Measurements from ENCODE around the gene CX3CR1.

CX3CR1 gene

DNA sequence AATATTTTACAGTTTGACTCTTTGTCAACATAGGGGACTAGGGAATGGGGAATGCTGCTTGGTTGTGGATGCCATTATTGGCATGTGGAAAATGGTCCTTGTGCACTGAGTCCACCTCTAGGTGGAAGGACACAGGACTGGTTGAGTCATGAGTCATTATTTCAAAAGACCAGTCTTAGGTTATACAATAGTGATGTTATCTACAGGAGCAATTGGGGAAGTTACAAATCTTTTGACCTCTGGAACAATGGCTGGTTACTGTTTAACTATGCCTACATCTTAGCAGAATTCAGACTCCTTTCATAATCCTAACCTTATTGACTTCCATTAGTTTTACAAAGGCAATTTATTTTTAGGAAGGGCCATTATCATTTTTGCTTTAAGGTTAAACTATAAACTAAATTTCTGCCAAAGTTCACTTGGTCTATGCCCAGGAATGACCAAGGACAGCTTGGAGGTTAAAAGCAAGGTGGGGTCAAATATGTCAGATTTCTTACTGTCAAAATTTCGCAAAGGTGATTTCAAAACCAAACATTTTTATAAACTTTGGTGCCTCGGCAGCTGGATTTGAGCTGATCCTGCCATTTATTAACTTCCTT, 37.8 kb upstream of the CX3CR1 start:
- H3K4me1 ChIP-seq (ENCODE audit: control insufficient read depth in 1 of 2, insufficient read depth in 2 of 2, low read length in 2 of 2), result no peaks in the 10 kb centered on the region
- no peaks in the 10 kb centered on the region for H3K36me3 ChIP-seq (ENCODE audit: control insufficient read depth in 1 of 2, insufficient read depth in 2 of 2, low read length in 2 of 2)
- H3K27ac ChIP-seq (ENCODE audit: low read length), result no peak overlapping the region
- H3K4me3 ChIP-seq (ENCODE audit: low read depth in 1 of 2, low read length in 2 of 2), result no peak overlapping the region
- peaks cover 0 to 3% of the 10 kb centered on the region in 2 donors for H3K9me3 ChIP-seq (ENCODE audit: control insufficient read depth in 1 of 2, low read length in 2 of 2)
- no peaks in the 10 kb centered on the region for H3K27me3 ChIP-seq (ENCODE audit: low read depth, low read length)

DNA sequence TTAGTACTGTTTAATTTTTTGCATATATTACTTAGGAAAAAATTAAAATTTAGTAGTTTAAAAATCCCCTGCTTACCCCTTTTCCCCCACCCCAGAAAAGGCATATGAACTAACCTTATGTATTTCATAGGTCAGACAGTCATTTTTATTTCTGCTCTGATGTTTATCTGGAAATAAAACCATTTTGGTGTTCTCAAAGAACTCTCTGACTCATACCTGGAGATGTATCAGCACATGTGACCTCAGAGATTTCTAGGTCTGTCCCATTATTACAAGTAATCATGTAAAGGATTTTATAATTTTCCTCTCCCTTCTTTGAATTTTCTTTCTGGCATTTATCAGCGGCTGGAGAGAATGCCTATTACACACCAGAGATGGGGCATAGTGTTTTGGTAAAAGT, 35.6 kb upstream of the CX3CR1 start:
- H3K27me3 ChIP-seq (ENCODE audit: low read depth, low read length), result no peaks in the 10 kb centered on the region
- H3K9me3 ChIP-seq (ENCODE audit: control insufficient read depth in 1 of 2, low read length in 2 of 2), result peaks cover 0 to 3% of the 10 kb centered on the region in 2 donors
- H3K4me3 ChIP-seq (ENCODE audit: low read depth in 1 of 2, low read length in 2 of 2), result no peak overlapping the region
- H3K4me1 ChIP-seq (ENCODE audit: control insufficient read depth in 1 of 2, insufficient read depth in 2 of 2, low read length in 2 of 2), result no peaks in the 10 kb centered on the region
- H3K36me3 ChIP-seq (ENCODE audit: control insufficient read depth in 1 of 2, insufficient read depth in 2 of 2, low read length in 2 of 2), result no peaks in the 10 kb centered on the region
- H3K27ac ChIP-seq (ENCODE audit: low read length), result no peak overlapping the region

DNA sequence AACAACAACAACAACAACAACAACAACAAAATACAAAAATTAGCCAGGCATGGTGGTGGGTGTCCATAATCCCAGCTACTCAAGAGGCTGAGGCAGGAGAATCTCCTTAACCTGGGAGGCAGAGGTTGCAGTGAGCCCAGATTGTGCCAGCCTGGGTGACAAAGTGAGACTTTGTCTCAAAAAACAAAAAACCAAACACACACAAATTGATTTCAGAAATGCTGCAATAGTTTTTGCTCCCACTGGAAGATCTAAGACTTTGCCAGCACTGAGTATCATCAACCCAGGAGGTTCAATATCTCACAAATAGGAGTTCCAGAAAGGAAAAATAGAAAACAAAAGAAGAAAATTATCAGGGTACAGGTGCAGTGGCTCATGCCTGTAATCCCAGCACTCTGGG, 33.5 kb upstream of the CX3CR1 start:
- Histone ChIP-seq H3K27me3 (ENCODE audit: low read depth, low read length) (no peaks in the 10 kb centered on the region), H3K4me1 (ENCODE audit: control insufficient read depth in 1 of 2, insufficient read depth in 2 of 2, low read length in 2 of 2) (no peaks in the 10 kb centered on the region), H3K4me3 (ENCODE audit: low read depth in 1 of 2, low read length in 2 of 2) (no peak overlapping the region), H3K9me3 (ENCODE audit: control insufficient read depth in 1 of 2, low read length in 2 of 2) (peaks cover 0 to 3% of the 10 kb centered on the region in 2 donors), H3K27ac (ENCODE audit: low read length) (no peak overlapping the region), H3K36me3 (ENCODE audit: control insufficient read depth in 1 of 2, insufficient read depth in 2 of 2, low read length in 2 of 2) (no peaks in the 10 kb centered on the region)

DNA sequence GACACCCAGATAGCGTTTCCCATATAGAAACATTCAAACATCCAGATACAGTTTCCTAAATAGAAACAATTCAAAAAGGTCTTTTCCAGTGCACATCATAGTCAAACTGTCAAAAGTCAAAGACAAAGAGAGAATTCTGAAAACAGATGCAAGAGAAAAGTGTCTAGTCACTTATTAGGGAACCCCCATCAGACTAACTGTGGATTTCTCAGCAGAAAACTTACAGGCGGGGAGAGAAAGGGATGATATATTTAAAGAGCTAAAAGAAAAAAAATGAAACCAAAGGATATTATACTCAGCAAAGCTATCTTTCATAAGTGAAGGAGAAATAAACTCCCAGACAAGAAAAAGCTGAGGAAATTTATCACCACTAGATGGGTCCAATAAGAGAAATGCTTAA, 22.3 kb upstream of the CX3CR1 start:
- Histone ChIP-seq H3K9me3 (ENCODE audit: control insufficient read depth in 1 of 2, low read length in 2 of 2) (peaks cover 0 to 32% of the 10 kb centered on the region in 2 donors), H3K4me1 (ENCODE audit: control insufficient read depth in 1 of 2, insufficient read depth in 2 of 2, low read length in 2 of 2) (no peaks in the 10 kb centered on the region), H3K27ac (ENCODE audit: low read length) (no peak overlapping the region), H3K27me3 (ENCODE audit: low read depth, low read length) (no peaks in the 10 kb centered on the region), H3K4me3 (ENCODE audit: low read depth in 1 of 2, low read length in 2 of 2) (no peak overlapping the region), H3K36me3 (ENCODE audit: control insufficient read depth in 1 of 2, insufficient read depth in 2 of 2, low read length in 2 of 2) (no peaks in the 10 kb centered on the region)

DNA sequence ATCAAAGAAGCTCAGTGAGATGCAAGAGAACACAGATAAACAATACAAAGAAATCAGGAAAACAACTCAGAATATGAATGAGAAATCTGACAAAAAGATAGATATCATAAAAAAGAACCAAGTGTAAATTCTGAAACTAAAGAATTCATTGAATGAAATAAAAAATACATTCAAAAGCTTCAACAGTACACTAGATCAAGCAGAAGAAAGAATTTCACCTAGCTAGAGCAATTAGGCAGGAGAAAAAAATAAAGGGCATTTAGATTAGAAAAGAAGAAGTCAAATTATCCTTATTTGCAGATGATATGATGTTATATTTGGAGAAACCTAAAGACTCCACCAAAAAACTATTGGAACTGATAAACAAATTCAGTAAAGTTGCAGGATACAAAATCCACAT, 19.4 kb upstream of the CX3CR1 start:
- H3K27ac ChIP-seq (ENCODE audit: low read length), result no peak overlapping the region

DNA sequence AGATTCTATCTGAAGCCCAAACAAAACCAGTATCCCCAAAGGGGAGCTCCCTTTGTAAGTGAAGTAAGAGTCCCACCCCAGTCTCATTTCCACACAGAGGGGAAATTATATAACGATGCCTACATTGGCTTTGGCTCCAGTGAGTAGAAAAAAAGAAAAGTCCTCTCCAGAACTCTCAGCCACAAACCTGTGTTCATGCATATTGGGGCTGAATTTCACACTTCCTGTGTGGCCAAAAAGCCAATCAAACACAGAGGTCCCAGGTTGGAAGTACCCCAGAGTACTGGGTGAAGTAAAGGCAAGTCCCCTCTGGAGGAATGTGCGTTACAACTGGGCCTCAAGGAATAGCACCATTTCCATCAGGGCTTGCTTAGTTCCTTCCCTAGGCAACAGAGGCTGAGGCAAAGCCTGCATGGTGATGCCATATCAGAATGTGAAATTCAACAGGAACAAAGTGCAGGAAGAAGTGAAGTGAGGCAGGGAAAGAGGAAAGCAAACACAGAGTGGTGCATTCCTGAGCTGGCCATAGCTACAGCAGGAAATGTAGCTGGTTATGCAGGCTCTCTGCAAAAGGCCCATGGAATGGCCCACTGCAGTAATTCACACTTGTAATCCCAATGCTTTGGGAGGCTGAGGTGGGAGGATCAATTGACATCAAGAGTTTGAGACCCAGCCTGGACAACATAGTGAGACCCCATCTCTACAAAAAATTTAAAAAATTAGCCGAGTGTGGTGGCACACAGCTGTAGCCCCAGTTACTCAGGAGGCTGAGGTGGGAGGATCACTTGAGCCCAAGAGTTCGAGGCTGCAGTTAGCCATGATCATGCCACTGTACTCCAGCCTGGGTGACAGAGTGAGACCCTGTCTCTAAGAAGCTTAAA, 16.6 kb upstream of the CX3CR1 start:
- Histone ChIP-seq H3K27me3 (ENCODE audit: low read depth, low read length) (no peaks in the 10 kb centered on the region), H3K4me3 (ENCODE audit: low read depth in 1 of 2, low read length in 2 of 2) (no peak overlapping the region), H3K27ac (ENCODE audit: low read length) (no peak overlapping the region), H3K9me3 (ENCODE audit: control insufficient read depth in 1 of 2, low read length in 2 of 2) (peaks cover 0 to 23% of the 10 kb centered on the region in 2 donors), H3K36me3 (ENCODE audit: control insufficient read depth in 1 of 2, insufficient read depth in 2 of 2, low read length in 2 of 2) (no peaks in the 10 kb centered on the region), H3K4me1 (ENCODE audit: control insufficient read depth in 1 of 2, insufficient read depth in 2 of 2, low read length in 2 of 2) (no peaks in the 10 kb centered on the region)

More for the DNA sequence above, 19.4 kb upstream of the CX3CR1 start:
- Histone ChIP-seq H3K36me3 (ENCODE audit: control insufficient read depth in 1 of 2, insufficient read depth in 2 of 2, low read length in 2 of 2) (no peaks in the 10 kb centered on the region), H3K4me1 (ENCODE audit: control insufficient read depth in 1 of 2, insufficient read depth in 2 of 2, low read length in 2 of 2) (no peaks in the 10 kb centered on the region), H3K9me3 (ENCODE audit: control insufficient read depth in 1 of 2, low read length in 2 of 2) (peaks cover 0 to 27% of the 10 kb centered on the region in 2 donors), H3K4me3 (ENCODE audit: low read depth in 1 of 2, low read length in 2 of 2) (no peak overlapping the region), H3K27me3 (ENCODE audit: low read depth, low read length) (no peaks in the 10 kb centered on the region)

DNA sequence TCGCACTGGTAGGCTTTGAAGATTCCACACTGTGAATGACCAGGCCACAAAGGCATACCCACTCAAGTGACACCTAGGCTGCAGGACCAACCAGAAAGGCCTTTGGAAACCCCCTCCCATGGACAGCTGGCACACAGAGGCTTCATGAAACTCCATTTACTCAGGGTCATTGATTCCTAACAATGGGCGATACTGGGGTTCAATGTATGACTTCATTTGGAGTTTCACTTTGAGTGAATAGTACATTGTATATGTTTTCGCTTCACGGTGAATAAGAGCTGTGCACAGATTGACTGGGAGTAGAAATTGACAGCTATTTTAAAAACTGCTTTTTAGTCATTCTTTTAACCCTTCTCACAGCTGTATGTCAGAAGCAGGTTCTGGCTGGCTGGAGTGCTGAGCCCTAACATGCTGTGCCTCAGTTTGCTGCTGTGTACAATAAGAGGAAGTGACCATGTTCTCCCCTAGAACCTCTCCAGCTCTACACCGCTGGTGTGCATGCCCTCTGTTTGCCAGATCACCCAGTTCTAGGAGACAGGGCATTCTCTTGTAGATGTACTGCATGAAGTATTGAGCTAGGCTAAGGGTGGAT, 15.4 kb upstream of the CX3CR1 start:
- no peaks in the 10 kb centered on the region for H3K27me3 ChIP-seq (ENCODE audit: low read depth, low read length)

DNA sequence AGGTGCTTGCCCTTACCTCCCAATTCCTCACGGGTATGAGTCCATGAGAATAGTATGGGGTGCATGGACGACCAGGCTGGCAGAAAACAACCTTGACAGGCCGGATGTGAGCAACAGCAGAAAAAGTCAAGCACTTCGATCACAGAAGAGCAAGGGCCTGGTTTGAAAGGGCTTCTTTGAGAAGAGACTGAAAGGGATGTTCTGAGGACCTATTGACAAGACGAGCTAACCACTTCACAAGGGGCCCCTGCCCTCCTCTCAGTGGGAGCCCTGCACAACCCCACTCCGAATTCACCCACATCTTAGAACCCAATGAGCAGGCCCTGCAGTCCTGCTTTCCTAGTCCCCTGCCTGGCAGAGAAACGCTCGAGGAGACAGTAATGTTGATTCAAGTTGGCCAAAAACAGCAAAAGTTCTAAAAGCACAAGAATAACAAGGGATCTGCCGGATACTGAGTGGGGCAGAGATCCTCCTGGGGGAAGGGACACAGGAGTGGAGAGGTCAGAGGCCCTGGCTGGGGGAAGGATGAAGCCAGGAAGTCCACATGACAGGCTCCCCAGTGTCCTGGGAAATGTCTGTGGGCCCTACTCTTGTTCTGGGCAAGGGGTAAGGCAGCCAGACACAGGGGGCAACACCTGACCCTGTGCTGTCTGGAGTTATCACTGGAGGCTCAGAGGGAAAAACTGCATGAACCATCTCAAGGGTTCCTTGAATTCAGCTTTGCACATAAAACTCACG, 14.8 kb upstream of the CX3CR1 start:
- H3K4me3 ChIP-seq (ENCODE audit: low read depth in 1 of 2, low read length in 2 of 2), result no peak overlapping the region
- H3K9me3 ChIP-seq (ENCODE audit: control insufficient read depth in 1 of 2, low read length in 2 of 2), result peaks cover 0 to 12% of the 10 kb centered on the region in 2 donors
- no peaks in the 10 kb centered on the region for H3K36me3 ChIP-seq (ENCODE audit: control insufficient read depth in 1 of 2, insufficient read depth in 2 of 2, low read length in 2 of 2)

More for the DNA sequence above, 15.4 kb upstream of the CX3CR1 start:
- no peaks in the 10 kb centered on the region for H3K36me3 ChIP-seq (ENCODE audit: control insufficient read depth in 1 of 2, insufficient read depth in 2 of 2, low read length in 2 of 2)
- no peak overlapping the region for H3K27ac ChIP-seq (ENCODE audit: low read length)
- peaks cover 0 to 14% of the 10 kb centered on the region in 2 donors for H3K9me3 ChIP-seq (ENCODE audit: control insufficient read depth in 1 of 2, low read length in 2 of 2)
- H3K4me1 ChIP-seq (ENCODE audit: control insufficient read depth in 1 of 2, insufficient read depth in 2 of 2, low read length in 2 of 2), result no peaks in the 10 kb centered on the region
- no peak overlapping the region for H3K4me3 ChIP-seq (ENCODE audit: low read depth in 1 of 2, low read length in 2 of 2)

DNA sequence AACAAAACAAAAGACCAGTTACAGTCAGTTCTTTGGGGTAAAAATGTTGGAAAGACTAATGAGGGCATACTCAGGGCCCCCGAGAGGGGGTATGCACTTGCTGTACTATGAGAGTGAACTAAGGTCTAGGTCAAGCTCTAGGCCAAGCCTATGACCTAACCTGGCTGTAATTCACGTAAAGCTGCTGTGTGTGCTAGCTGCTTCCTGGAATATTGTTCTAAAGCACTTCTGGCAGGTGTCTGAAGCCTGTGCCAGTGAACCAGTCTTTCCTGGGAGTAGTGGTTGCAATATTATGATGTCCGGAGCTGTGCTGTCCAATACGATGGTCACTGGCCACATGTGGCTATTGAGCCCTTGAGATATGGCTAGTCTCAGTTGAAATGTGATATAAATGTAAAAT, 13.1 kb upstream of the CX3CR1 start:
- Histone ChIP-seq H3K9me3 (ENCODE audit: control insufficient read depth in 1 of 2, low read length in 2 of 2) (no peaks in the 10 kb centered on the region), H3K27me3 (ENCODE audit: low read depth, low read length) (no peaks in the 10 kb centered on the region), H3K36me3 (ENCODE audit: control insufficient read depth in 1 of 2, insufficient read depth in 2 of 2, low read length in 2 of 2) (no peaks in the 10 kb centered on the region), H3K27ac (ENCODE audit: low read length) (no peak overlapping the region), H3K4me1 (ENCODE audit: control insufficient read depth in 1 of 2, insufficient read depth in 2 of 2, low read length in 2 of 2) (peaks cover 0 to 4% of the 10 kb centered on the region in 2 donors), H3K4me3 (ENCODE audit: low read depth in 1 of 2, low read length in 2 of 2) (no peak overlapping the region)

More for the DNA sequence above, 14.8 kb upstream of the CX3CR1 start:
- Histone ChIP-seq H3K4me1 (ENCODE audit: control insufficient read depth in 1 of 2, insufficient read depth in 2 of 2, low read length in 2 of 2) (peaks cover 0 to 4% of the 10 kb centered on the region in 2 donors), H3K27me3 (ENCODE audit: low read depth, low read length) (no peaks in the 10 kb centered on the region), H3K27ac (ENCODE audit: low read length) (no peak overlapping the region)

DNA sequence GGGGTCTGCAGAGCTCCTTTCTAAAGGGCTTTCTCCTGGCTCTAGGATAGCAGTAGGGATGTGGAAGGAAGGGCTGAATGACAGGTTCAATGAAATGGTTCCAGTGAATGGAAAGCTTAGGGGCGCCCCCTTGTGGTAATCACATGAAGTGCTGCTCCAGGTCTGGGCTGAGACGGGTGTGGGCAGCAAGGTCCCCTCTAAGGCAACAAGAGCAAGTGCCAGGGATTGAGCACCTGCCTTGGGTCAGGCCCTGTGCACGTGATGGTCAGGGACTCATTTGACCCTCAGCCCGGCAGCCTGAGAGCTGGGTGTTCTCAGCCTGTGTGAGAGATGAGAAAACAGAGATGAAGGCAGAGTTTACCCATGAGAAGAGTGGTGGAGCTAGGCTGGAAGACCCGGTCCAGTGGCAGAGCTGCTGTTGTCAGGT, 12.1 kb upstream of the CX3CR1 start:
- H3K9me3 ChIP-seq (ENCODE audit: control insufficient read depth in 1 of 2, low read length in 2 of 2), result no peaks in the 10 kb centered on the region
- no peak overlapping the region for H3K27ac ChIP-seq (ENCODE audit: low read length)
- no peaks in the 10 kb centered on the region for H3K36me3 ChIP-seq (ENCODE audit: control insufficient read depth in 1 of 2, insufficient read depth in 2 of 2, low read length in 2 of 2)
- H3K27me3 ChIP-seq (ENCODE audit: low read depth, low read length), result no peaks in the 10 kb centered on the region
- H3K4me1 ChIP-seq (ENCODE audit: control insufficient read depth in 1 of 2, insufficient read depth in 2 of 2, low read length in 2 of 2), result peaks cover 0 to 4% of the 10 kb centered on the region in 2 donors
- H3K4me3 ChIP-seq (ENCODE audit: low read depth in 1 of 2, low read length in 2 of 2), result no peak overlapping the region

DNA sequence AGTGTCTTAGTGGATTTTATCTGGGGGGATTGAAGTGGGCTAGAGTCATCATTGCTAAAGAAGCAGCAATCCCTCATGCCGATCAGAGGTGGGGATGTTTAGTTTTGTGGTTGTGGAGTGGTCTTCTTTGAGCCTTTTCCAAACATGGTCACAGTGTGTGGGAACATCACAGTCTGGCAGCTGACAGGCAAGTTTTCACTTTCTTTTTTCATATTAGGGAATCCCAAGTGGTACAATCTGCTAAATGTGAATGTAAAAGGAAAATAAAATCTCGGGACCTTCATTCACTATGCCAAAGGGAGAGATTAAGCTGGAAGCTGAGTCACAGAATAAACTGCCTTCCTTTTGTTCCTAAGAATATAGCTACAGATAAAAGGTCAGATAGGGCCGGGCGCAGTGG, 10.4 kb upstream of the CX3CR1 start:
- no peaks in the 10 kb centered on the region for H3K27me3 ChIP-seq (ENCODE audit: low read depth, low read length)
- no peaks in the 10 kb centered on the region for H3K9me3 ChIP-seq (ENCODE audit: control insufficient read depth in 1 of 2, low read length in 2 of 2)
- peaks cover 0 to 4% of the 10 kb centered on the region in 2 donors for H3K4me1 ChIP-seq (ENCODE audit: control insufficient read depth in 1 of 2, insufficient read depth in 2 of 2, low read length in 2 of 2)
- H3K4me3 ChIP-seq (ENCODE audit: low read depth in 1 of 2, low read length in 2 of 2), result no peak overlapping the region
- peak overlapping the region; percentile 50 for H3K27ac ChIP-seq (ENCODE audit: low read length)
- no peaks in the 10 kb centered on the region for H3K36me3 ChIP-seq (ENCODE audit: control insufficient read depth in 1 of 2, insufficient read depth in 2 of 2, low read length in 2 of 2)
